Kidney epithelial cell (primary cell): ENCODE results near the gene SPAG16. TPM values are rescaled to one million over a fixed set of nuclear protein-coding genes. Genes with fewer than 3 reads are reported as not detected.

ENCODE experiments used
- DNase-seq: peaks from one replicate; pipeline ENCODE4 v3.0.0-alpha.2; 2010; ENCODE audit warnings: low read depth
- H3K27me3 ChIP-seq: 2 replicates; pipeline ENCODE4 v1.6.0; 2011; ENCODE audit warnings: low read length; ENCODE audit not compliant: control insufficient read depth, insufficient read depth
- H3K36me3 ChIP-seq: 2 replicates; pipeline ENCODE4 v1.5.1; 2011; ENCODE audit warnings: low read length; ENCODE audit not compliant: control insufficient read depth, insufficient read depth
- H3K4me3 ChIP-seq: 2 replicates; pipeline ENCODE4 v1.5.1; 2011; ENCODE audit warnings: low read depth, mild to moderate bottlenecking, control low read depth, low read length
- CTCF ChIP-seq: IDR thresholded peaks from 2 replicates; pipeline ENCODE4 v1.5.1; 2011; ENCODE audit warnings: mild to moderate bottlenecking, moderate library complexity, low read length, control low read depth, inconsistent platforms; ENCODE audit not compliant: insufficient read depth, poor library complexity, severe bottlenecking
- total RNA-seq: library from RNA; depleted of rRNA; stranded (reverse); fragments of >200 nt; gene quantifications from 2 replicates; pipeline ENCODE4 v1.2.3, GENCODE V29; 2015

SPAG16 gene
- total RNA-seq, 1 donor from 2014 or later, result 16.1 TPM

GRCh38 chr2:213259266-213259665, 25.0 kb upstream of the SPAG16 start:
- H3K27me3 ChIP-seq, result no peaks in the 10 kb centered on the region
- DNase-seq, result no peak
- H3K4me3 ChIP-seq, result no peak overlapping the region
- TF ChIP-seq CTCF, result no peak
- no peaks in the 10 kb centered on the region for H3K36me3 ChIP-seq

- H3K36me3 ChIP-seq, result no peaks in the 10 kb centered on the region
- no peak for TF ChIP-seq CTCF
- no peak overlapping the region for H3K4me3 ChIP-seq
- no peaks in the 10 kb centered on the region for H3K27me3 ChIP-seq
- DNase-seq, result no peak
Measured at GRCh38 chr2:213261237-213261636, 23.0 kb upstream of the SPAG16 start.

GRCh38 chr2:213261715-213262114, 22.5 kb upstream of the SPAG16 start:
- Histone ChIP-seq H3K36me3 (no peaks in the 10 kb centered on the region), H3K27me3 (no peaks in the 10 kb centered on the region), H3K4me3 (no peak overlapping the region)
- DNase-seq, result no peak
- TF ChIP-seq CTCF, result no peak

- Histone ChIP-seq H3K27me3 (no peaks in the 10 kb centered on the region), H3K4me3 (no peak overlapping the region), H3K36me3 (no peaks in the 10 kb centered on the region)
- no peak for TF ChIP-seq CTCF
- DNase-seq, result no peak
Measured at GRCh38 chr2:213265679-213266078, 18.6 kb upstream of the SPAG16 start.

- Histone ChIP-seq H3K4me3 (no peak overlapping the region), H3K36me3 (no peaks in the 10 kb centered on the region), H3K27me3 (no peaks in the 10 kb centered on the region)
- no peak for TF ChIP-seq CTCF
- no peak for DNase-seq
Measured at GRCh38 chr2:213266421-213266820, 17.8 kb upstream of the SPAG16 start.

- no peak overlapping the region for H3K4me3 ChIP-seq
- DNase-seq, result no peak
- TF ChIP-seq CTCF, result no peak
Measured at GRCh38 chr2:213271947-213272346, 12.3 kb upstream of the SPAG16 start.

More at GRCh38 chr2:213271947-213272346, 12.3 kb upstream of the SPAG16 start:
- Histone ChIP-seq H3K36me3 (no peaks in the 10 kb centered on the region), H3K27me3 (no peaks in the 10 kb centered on the region)
